Measurements from ENCODE around the gene FBXO44.

FBXO44 gene

DNA sequence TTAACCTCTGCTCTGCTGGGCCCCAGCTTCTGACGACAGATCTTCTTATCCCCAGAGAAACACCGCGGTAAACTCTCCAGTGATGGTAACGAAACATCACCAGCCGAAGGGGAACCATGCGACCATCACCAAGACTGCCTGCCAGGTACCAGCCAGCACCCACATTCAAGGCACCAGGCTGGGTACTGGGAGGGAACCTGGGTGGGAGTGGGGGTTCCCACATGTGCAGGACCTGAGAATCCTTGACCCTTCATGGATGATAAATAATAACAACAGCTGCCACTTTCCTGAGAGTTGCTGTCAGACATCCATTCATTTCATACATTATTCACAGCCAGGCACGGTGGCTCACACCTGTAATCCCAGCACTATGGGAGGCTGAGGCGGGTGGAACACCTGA lies 57.6 kb downstream of the FBXO44 start:
- DNase-seq = no peak

Measured in NCI-H1417 (cell line).